Activated CD4-positive, alpha-beta memory T cell treated with anti-CD3 and anti-CD28 coated beads for 36 hours (primary cell): Measurements from ENCODE around the gene AGBL3. TPM values are rescaled to one million over a fixed set of nuclear protein-coding genes. Genes with fewer than 3 reads are reported as not detected.

Experiments used
- CTCF ChIA-PET: fragments of 350-600 bp; sonication (Branson Sonifier 250); formaldehyde crosslinking; loops from one replicate; lab custom pipeline; 2021; ENCODE audit warnings: antibody characterized with exemption, inconsistent platforms; lab: Charles Lee
- POLR2A ChIA-PET: fragments of 350-600 bp; sonication (Branson Sonifier 250); formaldehyde crosslinking; loops from one replicate; lab custom pipeline; 2021; ENCODE audit warnings: antibody characterized with exemption; lab: Charles Lee
- DNase-seq: peaks from one replicate; pipeline ENCODE4 v3.0.0-alpha.2; 2020
- H3K27ac Mint-ChIP-seq: one replicate; pipeline ENCODE4 v1.8.0; 2021; ENCODE audit warnings: mixed read lengths
- H3K27me3 Mint-ChIP-seq: one replicate; pipeline ENCODE4 v1.8.0; 2021; ENCODE audit warnings: mixed read lengths
- H3K36me3 Mint-ChIP-seq: one replicate; pipeline ENCODE4 v1.8.0; 2021; ENCODE audit warnings: mixed read lengths
- H3K4me1 Mint-ChIP-seq: one replicate; pipeline ENCODE4 v1.8.0; 2021; ENCODE audit warnings: low read depth, mixed read lengths
- H3K4me3 Mint-ChIP-seq: one replicate; pipeline ENCODE4 v1.8.0; 2021; ENCODE audit warnings: mild to moderate bottlenecking, mixed read lengths
- H3K9me3 Mint-ChIP-seq: one replicate; pipeline ENCODE4 v1.8.0; 2021; ENCODE audit warnings: mixed read lengths
- intact Hi-C: fragments of 100-400 bp; cut with micrococcal nuclease; formaldehyde crosslinking; loops from one replicate; pipeline ENCODE4 v1.15.1; 2023
- total RNA-seq, 2 experiments: library from RNA; stranded (reverse); gene quantifications; one replicate each; pipeline ENCODE4 v1.2.3, GENCODE V29; 2021

AGBL3 gene
- total RNA-seq, 2 experiments from 2014 or later: 3.3 to 3.4 TPM

DNA sequence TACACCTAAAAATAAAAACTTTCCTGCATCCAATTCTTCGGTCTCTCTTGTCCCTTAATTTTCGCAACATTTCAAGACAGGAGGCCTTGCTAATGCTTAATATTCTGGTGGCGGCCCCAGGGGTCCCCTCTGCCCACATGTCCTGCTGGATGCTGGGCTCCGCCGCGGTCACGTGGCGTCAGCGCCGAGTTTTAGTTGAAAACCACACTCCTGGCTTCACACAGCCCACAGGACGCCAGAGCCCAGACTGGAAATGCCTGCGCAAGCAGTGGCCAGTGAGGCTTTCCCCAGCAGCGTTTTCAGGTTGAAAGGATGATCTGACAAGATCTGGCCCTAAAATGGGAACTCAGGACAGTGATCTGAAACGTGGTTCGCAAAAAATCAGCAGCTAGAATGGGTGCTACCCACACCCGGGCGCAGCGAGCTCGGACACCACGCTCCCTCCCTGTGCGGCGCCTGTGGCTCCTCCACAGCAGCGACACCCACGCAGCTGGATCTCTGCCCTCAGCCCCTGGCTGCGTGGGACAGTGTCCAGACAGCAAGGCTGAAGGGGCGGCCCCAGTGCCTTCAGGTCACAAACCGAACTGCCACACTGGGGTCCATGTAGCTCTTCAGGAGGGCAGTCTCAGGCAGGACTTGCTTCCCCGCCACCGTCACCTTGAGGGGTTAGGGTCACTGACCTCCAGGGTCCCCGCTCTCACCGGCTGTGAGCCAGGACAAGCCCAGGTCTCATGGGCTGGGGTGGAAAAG is 195.8 kb downstream of the AGBL3 start:
- H3K4me1 Mint-ChIP-seq: no peaks in the 10 kb centered on the region
- H3K27ac Mint-ChIP-seq: no peak overlapping the region
- CTCF ChIA-PET: no interaction called here
- H3K4me3 Mint-ChIP-seq: no peak overlapping the region
- peaks cover 55% of the 10 kb centered on the region for H3K9me3 Mint-ChIP-seq
- intact Hi-C loops: no loop called here
- DNase-seq: no peak
- POLR2A ChIA-PET: interaction anchor here (0.7 kb wide), 1 partner anchor 205 kb away, joined by 3 read pairs; no protein-coding TSS in a partner anchor
- H3K27me3 Mint-ChIP-seq: no peaks in the 10 kb centered on the region
- peaks cover 72% of the 10 kb centered on the region for H3K36me3 Mint-ChIP-seq

DNA sequence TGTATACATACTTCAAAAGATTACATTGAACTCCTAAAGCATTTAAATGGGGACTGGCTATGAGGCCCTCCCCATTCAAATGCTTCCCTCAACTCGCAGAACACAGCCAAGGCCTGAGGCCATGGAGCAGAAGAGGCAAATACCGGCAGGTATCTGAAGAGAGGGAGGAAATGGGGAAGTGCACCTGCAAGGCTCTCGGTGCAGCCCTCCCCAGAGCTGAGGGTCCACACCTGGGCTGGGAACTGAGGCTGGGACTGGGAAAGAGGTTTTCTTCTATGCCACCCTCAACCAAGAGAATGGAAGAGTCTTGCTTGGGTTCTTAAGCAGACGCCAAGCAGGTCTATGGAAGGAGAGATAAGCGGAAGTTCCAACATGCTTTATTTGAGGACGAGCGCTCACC is 197.2 kb downstream of the AGBL3 start:
- DNase-seq: no peak
- ChIA-PET POLR2A (no interaction called here), CTCF (no interaction called here)
- H3K4me3 Mint-ChIP-seq: no peak overlapping the region
- H3K9me3 Mint-ChIP-seq: peaks cover 54% of the 10 kb centered on the region
- H3K36me3 Mint-ChIP-seq: peaks cover 81% of the 10 kb centered on the region
- no peaks in the 10 kb centered on the region for H3K27me3 Mint-ChIP-seq
- no peak overlapping the region for H3K27ac Mint-ChIP-seq
- no peaks in the 10 kb centered on the region for H3K4me1 Mint-ChIP-seq
- intact Hi-C loops: no loop called here

DNA sequence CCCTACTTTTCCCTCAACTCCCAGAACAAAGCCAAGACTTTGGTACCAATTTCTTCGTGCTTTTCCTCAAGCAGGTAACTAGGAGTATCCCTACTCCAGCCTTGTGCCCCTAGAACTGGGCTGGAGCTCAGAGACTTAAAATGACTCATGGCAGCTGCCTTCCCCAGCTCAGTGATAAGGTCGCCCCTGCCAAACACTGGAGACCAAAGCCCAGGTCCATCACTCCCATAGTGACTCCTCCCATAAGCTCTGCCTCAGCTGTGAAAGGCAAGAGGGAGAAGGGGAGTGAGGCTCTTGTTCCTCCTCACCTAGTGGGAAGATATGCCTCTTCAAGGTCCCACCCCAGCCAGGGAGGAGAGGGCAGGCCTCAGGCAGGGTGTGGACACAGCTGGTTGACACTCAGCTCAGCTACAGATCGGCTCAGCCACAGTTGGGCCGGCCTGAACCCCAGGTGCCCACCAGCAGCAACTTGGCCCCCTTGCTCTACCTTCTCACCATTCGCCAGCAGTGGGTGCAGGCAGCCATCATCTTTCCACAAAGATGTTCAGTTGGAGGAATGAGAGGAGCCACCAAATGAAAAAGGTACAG is 198.0 kb downstream of the AGBL3 start:
- intact Hi-C loops: no loop called here
- Mint-ChIP-seq H3K4me1 (no peaks in the 10 kb centered on the region), H3K36me3 (peaks cover 82% of the 10 kb centered on the region), H3K4me3 (no peak overlapping the region), H3K9me3 (peaks cover 45% of the 10 kb centered on the region), H3K27ac (no peak overlapping the region), H3K27me3 (no peaks in the 10 kb centered on the region)
- no peak for DNase-seq
- POLR2A ChIA-PET: no interaction called here
- CTCF ChIA-PET: no interaction called here

Other genes starting within 250 kb of the AGBL3 start
- gene CALD1, start 206.9 kb upstream of the AGBL3 start, total RNA-seq: 1 to 10 TPM; 7.1 to 7.5 TPM
- gene TMEM140, start 161.6 kb downstream of the AGBL3 start, total RNA-seq: 1 to 10 TPM; 8.6 to 10.0 TPM
- gene CYREN, start 184.2 kb downstream of the AGBL3 start, total RNA-seq: 10 to 100 TPM; 41.6 to 43.6 TPM
- 10 to 100 TPM; 10.3 to 11.0 TPM for gene WDR91, start 225.0 kb downstream of the AGBL3 start, total RNA-seq
- gene STRA8, start 247.3 kb downstream of the AGBL3 start, total RNA-seq: not detected